HepG2 (cell line): ENCODE measurements around the gene CHCHD6. TPM values are rescaled to one million over a fixed set of nuclear protein-coding genes. Genes with fewer than 3 reads are reported as not detected.

Experiments
- ATAC-seq: fragments of 200-7000 bp; cut with Tn5 transposase; 3 replicates; pipeline ENCODE4 v1.9.1; 2020; ENCODE audit warnings: mild to moderate bottlenecking, moderate library complexity
- BruUV-seq: library from RNA; stranded (reverse); fragments of 400-500 nt; replicated peaks from 2 replicates; lab custom pipeline; 2021; lab: Mats Ljungman, UMichigan
- CTCF ChIA-PET: fragments of 300-600 bp; formaldehyde crosslinking; extraction: SDS; loops from one replicate; lab custom pipeline; 2021; ENCODE audit warnings: low total read pairs, inconsistent platforms, low intra/inter-chr PET ratio; lab: Yijun Ruan, JAX
- POLR2A ChIA-PET: fragments of 350-600 bp; sonication (Branson Sonifier 250); formaldehyde crosslinking; loops from one replicate; lab custom pipeline; 2020; ENCODE audit warnings: antibody characterized with exemption, inconsistent platforms; lab: Yijun Ruan, JAX
- DNase-seq: peaks from one replicate; pipeline ENCODE4 v3.0.0-alpha.2; 2015; ENCODE audit warnings: low spot score
- FAIRE-seq: peaks from 3 replicates; lab custom pipeline; 2011; peaks lifted over from hg19 to GRCh38; lab: Jason Lieb, UNC
- H2AFZ ChIP-seq: one replicate; pipeline ENCODE4 v1.6.1; 2011; ENCODE audit warnings: low read length, inconsistent platforms
- H3K27ac ChIP-seq: fragments of 300-600 bp; 3 replicates; pipeline ENCODE4 v1.8.0; 2011; ENCODE audit warnings: mixed run types, mild to moderate bottlenecking, mixed read lengths, low read length, inconsistent platforms; ENCODE audit not compliant: insufficient read depth; ENCODE audit errors: extremely low read length
- H3K27me3 ChIP-seq, 2 experiments: fragments of 200-600 bp in 1 of 2; 2 replicates in 1 of 2; 3 replicates in 1 of 2; pipeline versions ENCODE4 v1.6.0 to v1.8.0; 2011; ENCODE audit warnings: low read length in 2 of 2, mild to moderate bottlenecking in 2 of 2, moderate library complexity in 2 of 2, inconsistent platforms in 1 of 2; ENCODE audit not compliant: insufficient read depth in 2 of 2, control insufficient read depth in 1 of 2
- H3K36me3 ChIP-seq, 2 experiments: fragments of 200-600 bp in 1 of 2; replicated peaks in 1 of 2; 2 replicates in 1 of 2; 3 replicates in 1 of 2; pipeline versions ENCODE4 v1.5.1 to v1.8.0; 2011; ENCODE audit warnings: low read length in 2 of 2, inconsistent platforms in 1 of 2; ENCODE audit not compliant: insufficient read depth in 2 of 2, control insufficient read depth in 1 of 2
- H3K4me1 ChIP-seq: 2 replicates; pipeline ENCODE4 v1.5.1; 2012; ENCODE audit warnings: low read length, inconsistent platforms; ENCODE audit not compliant: insufficient read depth
- H3K4me2 ChIP-seq: 2 replicates; pipeline ENCODE4 v1.6.0; 2011; ENCODE audit warnings: low read depth, low read length, inconsistent platforms
- H3K4me3 ChIP-seq, 3 experiments: fragments of 200-600 bp in 1 of 3; sonication (generic), shearing (Covaris generic) in 1 of 3; replicated peaks in 1 of 3; 2 replicates each; pipeline ENCODE4 v1.5.1; 2011 to 2016; ENCODE audit warnings: low read length in 3 of 3, inconsistent platforms in 2 of 3, low read depth in 2 of 3, mild to moderate bottlenecking in 2 of 3, control low read depth in 1 of 3, mixed read lengths in 1 of 3; ENCODE audit not compliant: insufficient read depth in 1 of 3
- H3K79me2 ChIP-seq: one replicate; pipeline ENCODE4 v1.6.1; 2011; ENCODE audit warnings: low read length, inconsistent platforms; ENCODE audit not compliant: insufficient read depth
- H3K9ac ChIP-seq: 2 replicates; pipeline ENCODE4 v1.6.0; 2011; ENCODE audit warnings: mild to moderate bottlenecking, low read depth, low read length, inconsistent platforms; ENCODE audit not compliant: insufficient read depth
- H3K9me3 ChIP-seq: 2 replicates; pipeline ENCODE4 v1.5.1; 2012; ENCODE audit warnings: mild to moderate bottlenecking, low read length
- H4K20me1 ChIP-seq: 2 replicates; pipeline ENCODE4 v1.6.0; 2011; ENCODE audit warnings: inconsistent platforms, mild to moderate bottlenecking, low read length, moderate library complexity; ENCODE audit not compliant: insufficient read depth
- CC2D1A ChIP-seq: sonication (generic); formaldehyde crosslinking; IDR thresholded peaks from 2 replicates; pipeline ENCODE4 v1.8.1; 2023; ENCODE audit warnings: mild to moderate bottlenecking, missing genetic modification reagents
- DBP ChIP-seq: sonication (generic); formaldehyde crosslinking; IDR thresholded peaks from 2 replicates; pipeline ENCODE4 v1.4.0; 2020; ENCODE audit warnings: missing genetic modification reagents; ENCODE audit errors: not compliant biosample characterization
- KIAA2018 ChIP-seq: sonication (generic); formaldehyde crosslinking; IDR thresholded peaks from 2 replicates; pipeline ENCODE4 v1.5.0; 2020; ENCODE audit warnings: mild to moderate bottlenecking, missing genetic modification reagents, borderline replicate concordance
- MAX ChIP-seq: IDR thresholded peaks from 2 replicates; pipeline ENCODE4 v1.6.1; 2012; ENCODE audit warnings: inconsistent platforms
- YY1 ChIP-seq: IDR thresholded peaks from 2 replicates; pipeline ENCODE4 v1.6.1; 2011; ENCODE audit warnings: low read length, low read depth, moderate library complexity, mild to moderate bottlenecking; ENCODE audit not compliant: insufficient read depth, insufficient replicate concordance
- ZBTB21 ChIP-seq: sonication (generic); formaldehyde crosslinking; IDR thresholded peaks from 2 replicates; pipeline ENCODE4 v1.4.0; 2020; ENCODE audit warnings: missing genetic modification reagents
- ZNF766 ChIP-seq: sonication (generic); formaldehyde crosslinking; IDR thresholded peaks from 2 replicates; pipeline ENCODE4 v1.5.0; 2020; ENCODE audit warnings: missing genetic modification reagents, borderline replicate concordance
- ZNF83 ChIP-seq: sonication (generic); formaldehyde crosslinking; IDR thresholded peaks from 2 replicates; pipeline ENCODE4 v1.4.0; 2020; ENCODE audit warnings: missing genetic modification reagents, mild to moderate bottlenecking, borderline replicate concordance
- WGBS: methylation state at CpG from one replicate; pipeline ENCODE4 v1.1.6; 2017; ENCODE audit warnings: low lambda C conversion rate; 5-methylcytosine and 5-hydroxymethylcytosine counted together
- in situ Hi-C: cut with HindIII; loops from 2 replicates; pipeline ENCODE4 v1.10.0; 2017; ENCODE audit warnings: low pct_unique_long_range_greater_than_20kb; ENCODE audit not compliant: extremely low pct_ligation_motif_present
- intact Hi-C: fragments of 100-400 bp; cut with micrococcal nuclease; formaldehyde crosslinking; loops from one replicate; pipeline ENCODE4 v1.10.0; 2022; ENCODE audit not compliant: unreplicated experiment
- polyA plus RNA-seq, 8 experiments: library from polyadenylated mRNA; depleted of rRNA in 3 of 8; stranded (reverse) in 7 of 8; unstranded in 1 of 8; fragments of >200 nt; fragmentation: Illumina TruSeq in 4 of 8; extraction: Trizol in 4 of 8; gene quantifications; 2 replicates each; pipeline versions ENCODE4 v1.2.1 to v1.2.3, GENCODE V29; 2011 to 2016; ENCODE audit warnings: low read depth in 4 of 8, missing spikeins in 1 of 8, mixed read lengths in 1 of 8; ENCODE audit not compliant: insufficient read depth in 1 of 8
- total RNA-seq, 5 experiments: library from RNA; depleted of rRNA; stranded (reverse); fragments of >200 nt; fragmentation: Illumina TruSeq; extraction: Trizol; gene quantifications; 2 replicates each; pipeline ENCODE4 v1.2.3, GENCODE V29; 2016; ENCODE audit warnings: low read depth in 1 of 5

CHCHD6 gene
- total and polyA plus RNA-seq, 2 of the 13 experiments (the other 11 are each of a cell fraction or from before 2014, with no cell fraction given) = 20.3 to 20.8 TPM

- TF ChIP-seq MAX = 0 out of 2 replicates have a peak, but pooled peaks have one; percentile 22
- TF ChIP-seq, all 625 proteins: peak for 6
Observed at GRCh38 chr3:126659915-126660886, 43.8 kb upstream of the CHCHD6 start (continued).

- H4K20me1 ChIP-seq = no peaks in the 10 kb centered on the region
- H2AFZ ChIP-seq = no peak overlapping the region
- no TSS peak for BruUV-seq
- no peak overlapping the region for H3K4me3 ChIP-seq
- intact Hi-C loops = no loop called here
- peaks cover 0 to 45% of the 10 kb centered on the region in 2 experiments; a peak in 4 of 5 replicates for H3K27me3 ChIP-seq
- 12% methylated on average over 8 of the region's 11 CpGs for WGBS
- no peak overlapping the region for H3K9ac ChIP-seq
- in situ Hi-C loops = no loop called here
- POLR2A ChIA-PET = no interaction called here
- no peaks in the 10 kb centered on the region for H3K79me2 ChIP-seq
- no peak overlapping the region for H3K4me2 ChIP-seq
- no peak for ATAC-seq
- DNase-seq = no peak
- no peaks in the 10 kb centered on the region for H3K36me3 ChIP-seq
- peaks cover 7% of the 10 kb centered on the region; the same call in 1 of the 2 replicates for H3K9me3 ChIP-seq
- CTCF ChIA-PET = no interaction called here
- H3K4me1 ChIP-seq = peaks cover 9% of the 10 kb centered on the region; the same call in 1 of the 2 replicates
- no peak overlapping the region for H3K27ac ChIP-seq
- no peak for FAIRE-seq
- no peak for TF ChIP-seq YY1
- no peak for TF ChIP-seq ZNF83 (CRISPR knock-in tag)
- TF ChIP-seq ZNF766 (CRISPR knock-in tag) = no peak
- TF ChIP-seq CC2D1A (CRISPR knock-in tag) = no peak
- TF ChIP-seq KIAA2018 (CRISPR knock-in tag) = no peak
- no peak for TF ChIP-seq DBP (CRISPR knock-in tag)
- no peak for TF ChIP-seq ZBTB21 (CRISPR knock-in tag)
Observed at GRCh38 chr3:126661532-126662364, 42.3 kb upstream of the CHCHD6 start.
